HL-60 (cell line): Measurements from ENCODE around the gene EREG.

ENCODE experiments used
- DNase-seq, 2 experiments: peaks; one replicate each; pipeline ENCODE4 v3.0.0-alpha.2; 2010 to 2020; ENCODE audit warnings: low read depth in 1 of 2, low spot score in 1 of 2
- H3K27ac ChIP-seq: fragments of 250-450 bp; sonication (Bioruptor Pico); replicated peaks from 2 replicates; pipeline ENCODE4 v1.5.1; 2020; ENCODE audit warnings: mild to moderate bottlenecking, moderate library complexity
- H3K27me3 ChIP-seq: fragments of 250-450 bp; sonication (Bioruptor Pico); 2 replicates; pipeline ENCODE4 v1.5.1; 2021; ENCODE audit warnings: mild to moderate bottlenecking, moderate library complexity; ENCODE audit not compliant: insufficient read depth, poor library complexity, severe bottlenecking
- H3K4me3 ChIP-seq: replicated peaks from 2 replicates; pipeline ENCODE4 v1.5.1; 2011; ENCODE audit warnings: mild to moderate bottlenecking, control low read depth, low read length; ENCODE audit not compliant: insufficient read depth
- CTCF ChIP-seq: IDR thresholded peaks from one replicate; pipeline ENCODE4 v1.5.1; 2011; ENCODE audit warnings: low read length, control low read depth, inconsistent platforms; ENCODE audit not compliant: insufficient read depth
- GABPA ChIP-seq: IDR thresholded peaks from 2 replicates; pipeline ENCODE4 v1.6.1; 2012; ENCODE audit warnings: low read depth
- POLR2AphosphoS5 ChIP-seq: IDR thresholded peaks from 2 replicates; pipeline ENCODE4 v1.6.1; 2012; ENCODE audit warnings: low read depth
- REST ChIP-seq: IDR thresholded peaks from 2 replicates; pipeline ENCODE4 v1.6.1; 2012; ENCODE audit warnings: low read depth; ENCODE audit not compliant: insufficient replicate concordance
- SPI1 ChIP-seq: IDR thresholded peaks from 2 replicates; pipeline ENCODE4 v1.6.1; 2012; ENCODE audit warnings: low read depth, mild to moderate bottlenecking, borderline replicate concordance

EREG gene

GRCh38 chr4:74331944-74332343 is 33.0 kb upstream of the EREG start:
- TF ChIP-seq REST (no peak), CTCF (no peak), GABPA (no peak), POLR2AphosphoS5 (no peak), SPI1 (no peak)
- Histone ChIP-seq H3K4me3 (no peak overlapping the region), H3K27me3 (no peaks in the 10 kb centered on the region), H3K27ac (no peak overlapping the region)
- no peak for DNase-seq

- DNase-seq, result no peak
Measured at GRCh38 chr4:74334636-74335035, 30.3 kb upstream of the EREG start.

More at GRCh38 chr4:74334636-74335035, 30.3 kb upstream of the EREG start:
- TF ChIP-seq REST (no peak), POLR2AphosphoS5 (no peak), SPI1 (no peak), CTCF (no peak), GABPA (no peak)
- Histone ChIP-seq H3K27me3 (no peaks in the 10 kb centered on the region), H3K4me3 (no peak overlapping the region), H3K27ac (no peak overlapping the region)
